GM19328 (cell line): ENCODE data around the gene LRCH1.

Experiments
- ATAC-seq: cut with Tn5 transposase; IDR thresholded peaks from one replicate; pipeline ENCODE4 v1.9.1; 2021; ENCODE audit warnings: mild to moderate bottlenecking, moderate library complexity; ENCODE audit not compliant: unreplicated experiment

Gene LRCH1

DNA sequence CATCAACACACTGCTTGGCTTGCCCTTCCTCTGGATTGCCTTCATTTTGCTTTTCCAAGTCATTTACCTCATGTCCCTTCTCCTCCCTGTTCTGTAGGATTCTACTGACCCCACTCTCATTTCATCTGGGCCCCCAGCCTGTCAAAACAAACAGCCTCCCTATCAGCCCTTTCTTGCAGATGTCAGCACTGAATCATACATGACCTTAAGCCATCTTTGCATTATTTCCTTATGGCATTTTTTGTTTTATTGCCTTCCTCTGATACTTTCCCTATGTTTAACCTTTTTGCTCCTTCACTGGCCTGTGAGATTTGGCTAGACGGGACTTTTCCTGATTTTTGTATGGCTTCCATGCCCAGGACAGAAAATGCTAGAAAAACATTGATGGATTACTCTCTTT, 8.7 kb downstream of the LRCH1 start:
- ATAC-seq = no peak

- no peak for ATAC-seq
These were observed 9.2 kb downstream of the LRCH1 start for GRCh38 chr13:46562152-46562551.

DNA sequence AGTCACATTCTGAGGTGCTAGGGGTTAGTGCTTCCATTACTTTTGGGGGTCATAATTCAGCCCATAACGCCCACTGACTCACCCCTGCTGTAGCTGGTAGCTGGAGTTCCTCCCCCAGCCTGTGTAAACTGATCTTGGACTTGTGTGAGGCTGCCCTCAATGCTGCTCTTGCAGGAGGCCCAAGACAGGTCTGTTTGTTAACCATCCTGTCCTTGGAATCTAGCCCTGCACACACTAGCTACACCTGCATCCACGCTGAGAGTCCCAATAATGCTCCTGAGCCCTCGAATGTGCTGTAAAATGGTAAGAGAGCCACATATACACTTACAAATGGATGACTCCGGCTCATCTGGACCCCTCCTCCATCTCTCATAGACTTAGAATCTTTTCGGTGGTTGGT, 9.6 kb downstream of the LRCH1 start:
- ATAC-seq = no peak

- ATAC-seq = no peak
These were observed 13.1 kb downstream of the LRCH1 start for GRCh38 chr13:46565808-46566750.

DNA sequence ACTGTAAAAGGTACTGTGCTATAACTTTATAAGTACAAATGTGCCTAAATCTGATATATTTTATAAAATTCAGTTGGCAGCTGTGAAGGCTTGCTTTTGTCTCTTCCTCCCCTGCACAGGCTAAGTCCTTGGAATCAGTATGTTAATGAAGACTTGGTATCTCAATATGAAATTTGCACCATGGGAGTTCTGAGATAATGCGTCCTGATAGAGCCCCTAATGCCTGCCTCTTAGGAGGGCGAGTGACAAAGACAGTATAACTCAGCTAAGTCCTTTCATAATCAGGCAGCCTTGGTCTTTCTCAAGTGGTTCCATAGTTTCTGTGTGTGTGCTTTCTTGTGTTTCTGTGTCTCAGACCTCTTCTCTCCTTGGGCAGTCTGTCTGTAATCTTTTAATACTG, 14.7 kb downstream of the LRCH1 start:
- ATAC-seq = no peak

- no peak for ATAC-seq
These were observed 16.5 kb downstream of the LRCH1 start for GRCh38 chr13:46569456-46569855.

DNA sequence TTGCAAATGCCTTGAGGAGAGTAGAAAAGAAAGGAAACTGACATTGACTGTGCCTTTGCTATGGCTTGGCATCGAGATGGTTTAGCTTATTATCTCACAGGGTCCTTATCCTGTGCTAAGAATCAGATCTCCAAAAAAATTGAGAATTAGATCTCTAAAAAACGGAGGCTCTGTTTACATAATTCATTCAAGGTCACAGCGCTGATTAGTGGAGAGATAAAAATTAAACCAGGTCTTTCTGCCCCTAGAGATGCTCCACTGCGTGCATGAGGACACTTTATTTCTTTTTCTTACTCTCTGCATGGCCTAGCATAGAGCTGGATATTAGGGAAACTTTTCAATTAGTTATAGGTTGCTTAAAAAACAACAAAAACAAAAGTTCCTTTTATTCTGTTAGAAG, 17.3 kb downstream of the LRCH1 start:
- no peak for ATAC-seq

DNA sequence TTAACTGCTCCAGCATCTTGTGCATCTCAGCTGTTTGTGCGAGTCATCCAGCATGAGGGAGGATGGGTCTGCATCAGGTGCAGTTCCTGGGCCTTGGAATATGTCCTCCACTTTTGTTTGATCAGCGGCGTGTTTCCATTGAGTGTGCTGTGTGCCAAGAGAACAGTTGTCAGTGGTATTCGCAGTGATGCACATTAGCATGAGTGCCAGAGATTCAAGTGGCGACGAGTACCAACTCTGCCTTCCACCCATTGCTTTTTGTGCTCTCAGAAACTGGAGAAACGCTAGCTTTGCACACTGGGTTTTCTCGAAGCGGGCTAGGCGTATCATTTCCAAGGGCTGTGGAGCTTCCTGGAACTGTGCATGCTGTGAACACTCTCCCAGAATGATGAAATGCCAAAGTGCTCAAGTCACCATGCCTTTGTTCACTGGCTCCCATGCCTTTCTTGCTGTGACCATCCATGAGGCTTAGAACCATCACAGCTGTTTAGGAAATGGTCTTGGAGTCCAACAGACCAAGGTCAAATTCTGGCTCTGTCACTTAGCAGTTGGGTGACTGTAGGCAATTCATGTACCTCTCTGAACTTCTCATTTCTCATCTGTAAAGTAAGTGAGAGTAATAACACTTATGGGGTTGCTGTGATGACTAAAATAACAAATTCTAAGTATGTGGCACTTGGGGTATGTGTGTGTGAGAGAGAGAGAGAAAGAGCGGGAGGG, 18.4 kb downstream of the LRCH1 start:
- ATAC-seq = peak; percentile 39

DNA sequence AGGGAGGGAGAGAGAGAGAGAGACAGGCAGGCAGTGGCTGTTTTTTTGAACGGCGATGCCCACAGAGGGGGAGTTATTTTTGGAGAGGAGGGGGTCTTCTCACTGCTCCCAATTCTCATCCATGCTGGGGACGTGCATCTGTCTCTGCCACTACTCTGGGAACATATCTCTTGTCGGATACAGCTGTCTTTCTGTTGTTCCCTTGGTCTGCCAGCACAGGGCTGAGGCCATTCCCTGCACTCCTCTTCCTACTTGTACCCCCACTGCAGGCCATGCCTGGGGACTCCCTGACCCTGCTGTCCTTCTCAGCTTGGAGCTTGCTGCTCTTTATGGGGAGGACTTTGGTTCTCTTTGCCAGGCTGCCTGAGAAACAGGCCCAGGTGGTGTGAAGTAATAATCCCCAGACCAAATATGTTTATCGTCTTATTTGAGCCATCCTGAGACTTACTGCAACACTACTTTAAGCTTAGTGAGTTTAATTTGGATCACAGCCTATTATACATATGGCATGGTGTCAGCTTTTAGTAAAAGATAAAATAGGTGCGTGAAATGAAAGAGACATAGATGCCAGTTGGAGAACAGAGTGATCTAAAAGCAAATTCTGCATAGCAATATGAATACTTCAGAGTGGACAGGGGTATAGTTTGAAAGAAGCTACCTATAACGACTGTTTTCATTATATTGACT, 19.1 kb downstream of the LRCH1 start:
- no peak for ATAC-seq

- peak; percentile 46 for ATAC-seq
These were observed 19.9 kb downstream of the LRCH1 start for GRCh38 chr13:46572752-46573431.

DNA sequence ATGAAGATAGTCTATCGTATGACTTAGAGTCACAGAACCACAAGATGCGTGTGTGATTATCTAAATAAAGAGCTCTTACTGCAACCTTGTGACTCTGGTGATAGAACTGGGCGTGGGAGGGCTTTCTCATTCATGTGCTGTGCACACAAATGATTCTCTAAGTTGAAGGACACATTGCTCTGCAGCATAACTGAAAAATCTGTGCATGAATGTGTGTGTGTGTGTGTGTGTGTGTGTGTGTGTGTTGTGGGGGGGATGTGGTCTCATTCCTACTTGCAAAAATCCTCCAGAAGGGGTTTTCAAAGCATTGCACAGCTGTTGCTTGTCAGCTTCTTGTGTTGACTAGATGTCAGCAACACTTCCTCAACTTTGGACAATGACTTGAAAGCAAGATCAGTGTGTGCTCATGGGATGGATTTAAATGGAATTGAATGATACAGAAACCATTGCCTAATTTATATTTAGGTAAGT, 22.4 kb downstream of the LRCH1 start:
- peak; percentile 41 for ATAC-seq

GRCh38 chr13:46575818-46576221, 22.9 kb downstream of the LRCH1 start:
- ATAC-seq = no peak

DNA sequence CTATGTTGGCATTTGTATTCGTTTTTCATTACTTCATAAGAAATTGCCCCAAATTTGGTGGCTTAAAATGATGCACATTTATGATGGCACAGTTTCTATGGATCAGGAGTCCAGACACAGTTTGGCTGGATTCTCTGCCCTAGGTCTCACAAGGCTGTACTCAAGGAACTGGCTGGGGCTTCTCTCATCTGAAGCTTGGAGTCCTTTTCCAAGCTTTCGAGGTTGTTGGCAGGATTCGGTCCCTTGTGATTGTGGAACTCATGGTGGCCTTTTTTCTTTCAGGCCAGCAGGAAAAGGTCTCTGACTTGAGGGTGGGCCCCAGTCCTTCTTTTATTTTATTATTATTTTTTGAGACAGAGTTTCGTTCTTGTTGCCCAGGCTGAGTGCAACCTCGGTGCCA, 23.8 kb downstream of the LRCH1 start:
- ATAC-seq = no peak

- ATAC-seq = no peak
These were observed 25.0 kb downstream of the LRCH1 start for GRCh38 chr13:46577696-46578589.

DNA sequence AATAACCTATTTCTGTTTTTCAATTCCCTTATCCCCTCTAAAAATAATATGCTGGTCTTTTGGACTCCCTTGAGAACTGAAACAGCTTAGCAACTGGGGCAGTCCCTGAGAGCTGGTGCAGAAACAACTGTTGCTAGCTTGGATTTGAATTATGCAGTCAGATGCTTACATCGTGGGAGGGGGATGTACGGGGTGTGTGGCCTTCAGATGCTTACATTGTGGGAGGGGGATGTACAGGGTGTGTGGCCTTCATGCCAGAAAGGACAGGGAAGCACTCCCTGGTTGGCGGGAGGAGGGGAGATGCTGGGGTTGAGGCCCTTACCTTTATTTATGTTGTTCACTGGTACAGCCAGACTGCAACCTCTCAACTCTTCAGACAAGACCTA, 25.6 kb downstream of the LRCH1 start:
- ATAC-seq = no peak

GRCh38 chr13:46580362-46580839, 27.4 kb downstream of the LRCH1 start:
- no peak for ATAC-seq

GRCh38 chr13:46582190-46582589, 29.2 kb downstream of the LRCH1 start:
- no peak for ATAC-seq

GRCh38 chr13:46586751-46587514, 34.0 kb downstream of the LRCH1 start:
- no peak for ATAC-seq
